ENCODE results near the gene FGF22. TPM values are rescaled to one million over a fixed set of nuclear protein-coding genes. Genes with fewer than 3 reads are reported as not detected.

Gene FGF22
- total RNA-seq, 2 experiments from 2014 or later, result 0.48 TPM; not detected in 1

DNA sequence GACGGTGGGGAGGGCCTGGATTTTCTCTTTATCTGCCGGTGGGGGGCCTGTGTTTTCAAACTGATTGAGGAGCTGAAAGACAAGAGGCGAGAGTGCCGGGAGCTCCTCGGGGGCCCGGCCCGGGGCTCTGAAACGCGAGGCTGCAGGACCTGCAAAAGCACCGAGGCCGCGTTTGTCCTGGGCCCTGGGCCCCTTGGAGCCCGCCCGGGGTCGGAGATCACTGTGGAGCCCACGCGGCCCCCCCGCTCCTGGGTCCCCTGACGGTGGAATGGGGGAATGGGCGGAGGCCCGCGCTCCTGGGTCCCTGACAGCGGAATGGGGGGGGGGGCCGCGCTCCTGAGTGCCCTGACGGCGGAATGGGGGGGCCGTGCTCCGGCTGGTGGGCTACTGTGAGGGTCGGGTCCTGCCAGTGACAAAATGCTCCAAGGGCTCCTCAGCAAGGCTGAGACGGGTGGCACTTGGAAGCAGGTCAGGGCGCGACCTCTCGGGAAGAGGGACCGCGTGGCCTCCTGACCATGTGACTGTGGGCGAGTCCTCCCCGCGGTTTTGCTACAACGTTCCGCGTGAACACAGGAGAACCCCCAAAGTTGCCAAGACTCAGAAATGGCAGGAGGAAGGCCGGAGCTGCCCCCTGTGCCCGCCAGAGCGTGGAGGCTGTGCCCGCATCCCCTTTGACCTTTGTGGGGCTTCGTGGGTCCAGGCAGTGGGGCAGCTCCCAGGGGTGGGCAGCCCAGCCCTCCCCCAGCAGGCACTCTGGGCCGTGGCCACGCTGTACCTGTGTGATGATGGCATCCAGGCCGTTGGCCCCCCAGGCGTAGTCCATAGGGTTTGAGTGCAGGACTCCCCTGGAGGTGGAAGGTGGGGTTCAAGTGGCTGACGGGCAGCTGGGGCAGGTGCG lies 9.5 kb downstream of the FGF22 start:
- POLR2A ChIA-PET, result no interaction called here

DNA sequence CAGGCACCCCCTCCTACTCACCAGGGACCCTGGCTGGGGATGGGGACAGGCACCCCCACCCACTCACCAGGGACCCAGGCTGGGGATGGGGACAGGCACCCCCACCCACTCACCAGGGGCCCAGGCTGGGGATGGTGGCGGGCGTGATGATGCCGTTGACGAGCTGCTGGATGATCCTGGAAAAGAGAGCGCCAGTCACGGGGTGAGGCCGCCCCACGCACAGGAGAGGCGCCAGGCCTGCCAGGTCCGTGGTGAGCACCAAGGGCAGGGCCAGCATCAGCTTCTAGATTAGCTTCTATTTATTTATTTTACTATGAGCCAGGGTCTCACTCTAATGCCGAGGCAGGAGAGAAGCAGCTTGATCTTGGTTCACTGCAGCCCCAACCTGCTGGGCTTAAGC lies 10.4 kb downstream of the FGF22 start:
- peaks cover 29% of the 10 kb centered on the region for H3K79me2 ChIP-seq (ENCODE audit: insufficient read depth, low read depth, low read length)
- H3K4me2 ChIP-seq (ENCODE audit: low read length), result no peak overlapping the region
- intact Hi-C loops (cut with micrococcal nuclease; ENCODE audit: unreplicated experiment), result no loop called here
- H2AFZ ChIP-seq (ENCODE audit: low read length), result no peak overlapping the region
- no peaks in the 10 kb centered on the region; the same call in 1 of the 2 replicates for H4K20me1 ChIP-seq (ENCODE audit: insufficient read depth, low read length)
- DNase-seq (ENCODE audit: low spot score), result no peak
- TF ChIP-seq, protein P1, sequence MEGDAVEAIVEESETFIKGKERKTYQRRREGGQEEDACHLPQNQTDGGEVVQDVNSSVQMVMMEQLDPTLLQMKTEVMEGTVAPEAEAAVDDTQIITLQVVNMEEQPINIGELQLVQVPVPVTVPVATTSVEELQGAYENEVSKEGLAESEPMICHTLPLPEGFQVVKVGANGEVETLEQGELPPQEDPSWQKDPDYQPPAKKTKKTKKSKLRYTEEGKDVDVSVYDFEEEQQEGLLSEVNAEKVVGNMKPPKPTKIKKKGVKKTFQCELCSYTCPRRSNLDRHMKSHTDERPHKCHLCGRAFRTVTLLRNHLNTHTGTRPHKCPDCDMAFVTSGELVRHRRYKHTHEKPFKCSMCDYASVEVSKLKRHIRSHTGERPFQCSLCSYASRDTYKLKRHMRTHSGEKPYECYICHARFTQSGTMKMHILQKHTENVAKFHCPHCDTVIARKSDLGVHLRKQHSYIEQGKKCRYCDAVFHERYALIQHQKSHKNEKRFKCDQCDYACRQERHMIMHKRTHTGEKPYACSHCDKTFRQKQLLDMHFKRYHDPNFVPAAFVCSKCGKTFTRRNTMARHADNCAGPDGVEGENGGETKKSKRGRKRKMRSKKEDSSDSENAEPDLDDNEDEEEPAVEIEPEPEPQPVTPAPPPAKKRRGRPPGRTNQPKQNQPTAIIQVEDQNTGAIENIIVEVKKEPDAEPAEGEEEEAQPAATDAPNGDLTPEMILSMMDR (conservative IDR thresholded peaks at IDR 0.05; ENCODE audit: low read length), result no peak
- no peak for TF ChIP-seq EZH2phosphoT487 (IDR thresholded peaks at IDR 0.05; ENCODE audit: borderline replicate concordance, low read depth, low read length)
- ChIA-PET CTCF (ENCODE audit: unreplicated experiment) (no interaction called here), POLR2A (no interaction called here)
- H3K4me3 ChIP-seq (ENCODE audit: low read depth, low read length, poor library complexity, severe bottlenecking), result no peak overlapping the region
- no peaks in the 10 kb centered on the region for H3K9me2 ChIP-seq (ENCODE audit: insufficient read depth, low read length)
- BruUV-seq (replicated peaks), result no TSS peak
- peaks cover 92% of the 10 kb centered on the region for H3K36me3 ChIP-seq (ENCODE audit: insufficient read depth, low read length)
- peaks cover 18% of the 10 kb centered on the region for H3K4me1 ChIP-seq (ENCODE audit: insufficient read depth, low read length, poor library complexity, severe bottlenecking)
- no peaks in the 10 kb centered on the region for H3K9me3 ChIP-seq (ENCODE audit: low read length)
- no peak overlapping the region for H3K27ac ChIP-seq (ENCODE audit: low read depth, low read length, poor library complexity, severe bottlenecking)

More for the DNA sequence above, 9.5 kb downstream of the FGF22 start:
- BruUV-seq (replicated peaks), result no TSS peak
- H4K20me1 ChIP-seq (ENCODE audit: insufficient read depth, low read length), result no peaks in the 10 kb centered on the region; the same call in 1 of the 2 replicates
- no peak overlapping the region for H3K27ac ChIP-seq (ENCODE audit: low read depth, low read length, poor library complexity, severe bottlenecking)
- TF ChIP-seq, protein P1 (conservative IDR thresholded peaks at IDR 0.05; ENCODE audit: low read length), result no peak
- TF ChIP-seq EZH2phosphoT487 (IDR thresholded peaks at IDR 0.05; ENCODE audit: borderline replicate concordance, low read depth, low read length), result no peak
- no peaks in the 10 kb centered on the region for H3K9me2 ChIP-seq (ENCODE audit: insufficient read depth, low read length)
- H2AFZ ChIP-seq (ENCODE audit: low read length), result no peak overlapping the region
- H3K4me3 ChIP-seq (ENCODE audit: low read depth, low read length, poor library complexity, severe bottlenecking), result no peak overlapping the region
- no peak overlapping the region for H3K4me2 ChIP-seq (ENCODE audit: low read length)
- no peaks in the 10 kb centered on the region for H3K9me3 ChIP-seq (ENCODE audit: low read length)
- intact Hi-C loops (cut with micrococcal nuclease; ENCODE audit: unreplicated experiment), result no loop called here
- CTCF ChIA-PET (ENCODE audit: unreplicated experiment), result no interaction called here
- peaks cover 19% of the 10 kb centered on the region for H3K79me2 ChIP-seq (ENCODE audit: insufficient read depth, low read depth, low read length)
- DNase-seq (ENCODE audit: low spot score), result no peak
- peaks cover 18% of the 10 kb centered on the region for H3K4me1 ChIP-seq (ENCODE audit: insufficient read depth, low read length, poor library complexity, severe bottlenecking)
- peaks cover 92% of the 10 kb centered on the region for H3K36me3 ChIP-seq (ENCODE audit: insufficient read depth, low read length)

Measured in OCI-LY7 (cell line).